Measurements from ENCODE around the gene BCL7C. TPM values are rescaled to one million over a fixed set of nuclear protein-coding genes. Genes with fewer than 3 reads are reported as not detected.

The BCL7C gene
- total and polyA plus RNA-seq, 2 of the 13 experiments (the other 11 are each of a cell fraction or from before 2014, with no cell fraction given): 17.7 to 33.8 TPM

- no peak for TF ChIP-seq ZNF549 (CRISPR knock-in tag; IDR thresholded peaks at IDR 0.05)
- 0 out of 2 replicates have a peak, but pooled peaks have one; percentile 18 for TF ChIP-seq POGZ (CRISPR knock-in tag; IDR thresholded peaks at IDR 0.05)
- no peak for TF ChIP-seq PHB2 (IDR thresholded peaks at IDR 0.05; ENCODE audit: partially characterized antibody)
- TF ChIP-seq ZNF207 (IDR thresholded peaks at IDR 0.05; ENCODE audit: borderline replicate concordance): no peak
- TF ChIP-seq SP5 (CRISPR knock-in tag; IDR thresholded peaks at IDR 0.05; ENCODE audit: borderline replicate concordance, low read depth): 0 out of 2 replicates have a peak, but pooled peaks have one; percentile 5
- no peak for TF ChIP-seq SMC3 (IDR thresholded peaks at IDR 0.05; ENCODE audit: low read length)
- no peak for TF ChIP-seq THYN1 (CRISPR knock-in tag; IDR thresholded peaks at IDR 0.05; ENCODE audit: borderline replicate concordance, low read depth)
- no peak; the same call in 1 of the 2 replicates for TF ChIP-seq ATF7-NPFF (CRISPR knock-in tag; IDR thresholded peaks at IDR 0.05; ENCODE audit: low read depth)
- TF ChIP-seq SATB2 (CRISPR knock-in tag; IDR thresholded peaks at IDR 0.05): no peak
- TF ChIP-seq RBM22 (optimal IDR thresholded peaks at IDR 0.05; ENCODE audit: low read length): no peak
- TF ChIP-seq RARA (CRISPR knock-in tag; IDR thresholded peaks at IDR 0.05): no peak
- TF ChIP-seq ZNF616 (CRISPR knock-in tag; IDR thresholded peaks at IDR 0.05; ENCODE audit: low read depth): no peak
- no peak for TF ChIP-seq ASH2L (IDR thresholded peaks at IDR 0.05; ENCODE audit: insufficient read length, low read depth, low read length)
- TF ChIP-seq RORA (CRISPR knock-in tag; IDR thresholded peaks at IDR 0.05): no peak
- no peak for TF ChIP-seq ZSCAN25 (CRISPR knock-in tag; IDR thresholded peaks at IDR 0.05)
- no peak for TF ChIP-seq SETDB1 (CRISPR knock-in tag; IDR thresholded peaks at IDR 0.05; ENCODE audit: borderline replicate concordance)
- TF ChIP-seq FOXJ3 (CRISPR knock-in tag; IDR thresholded peaks at IDR 0.05; ENCODE audit: borderline replicate concordance): no peak
- no peak for TF ChIP-seq U2AF1 (optimal IDR thresholded peaks at IDR 0.05; ENCODE audit: low read depth, low read length)
- TF ChIP-seq IRF2 (CRISPR knock-in tag; IDR thresholded peaks at IDR 0.05): no peak
- TF ChIP-seq ZNF558 (CRISPR knock-in tag; IDR thresholded peaks at IDR 0.05; ENCODE audit: borderline replicate concordance): no peak
- TF ChIP-seq FOXK1 (CRISPR knock-in tag; IDR thresholded peaks at IDR 0.05; ENCODE audit: borderline replicate concordance, low read depth): no peak
- peak; percentile 23; the same call in 1 of the 2 replicates for TF ChIP-seq SPEN (CRISPR knock-in tag; IDR thresholded peaks at IDR 0.05; ENCODE audit: low read depth)
- TF ChIP-seq CEBPZ (IDR thresholded peaks at IDR 0.05; ENCODE audit: low read length): no peak
- no peak for TF ChIP-seq NR1H2 (CRISPR knock-in tag; IDR thresholded peaks at IDR 0.05; ENCODE audit: borderline replicate concordance, low read depth)
- 0 out of 2 replicates have a peak, but pooled peaks have one; percentile 55 for TF ChIP-seq KLF12 (CRISPR knock-in tag; IDR thresholded peaks at IDR 0.05; ENCODE audit: borderline replicate concordance)
- no peak for TF ChIP-seq SYNCRIP (IDR thresholded peaks at IDR 0.05; ENCODE audit: insufficient read depth, low read depth, low read length)
- no peak for TF ChIP-seq NFYB (CRISPR knock-in tag; IDR thresholded peaks at IDR 0.05)
- no peak for TF ChIP-seq CREM (IDR thresholded peaks at IDR 0.05)
- no peak for TF ChIP-seq CREM (CRISPR knock-in tag; IDR thresholded peaks at IDR 0.05)
- TF ChIP-seq ZFP37 (CRISPR knock-in tag; IDR thresholded peaks at IDR 0.05; ENCODE audit: borderline replicate concordance): no peak
Measured at GRCh38 chr16:30902029-30902972, 8.4 kb upstream of the BCL7C start (continued).

Measured in HepG2 (cell line).